Thyroid gland (tissue), 4 donors: Measurements from ENCODE around the gene HS6ST1.

ENCODE experiments used
- POLR2A ChIP-seq, 2 donors: fragments of 450-650 bp; IDR thresholded peaks; one replicate each; pipeline ENCODE4 v1.6.1; 2017; ENCODE audit warnings: antibody characterized with exemption in 2 of 2, mild to moderate bottlenecking in 2 of 2, moderate library complexity in 1 of 2
- TF ChIP-seq, protein P1 (sequence below), 6 experiments: fragments of 200-600 bp in 3 of 6; fragments of 450-650 bp in 3 of 6; sonication (generic) in 3 of 6; IDR thresholded peaks; one replicate each; pipeline ENCODE4 v1.5.1; 2016 to 2019; ENCODE audit warnings: antibody characterized with exemption in 6 of 6, mild to moderate bottlenecking in 2 of 6, inconsistent platforms in 1 of 6, moderate library complexity in 1 of 6

DNA sequence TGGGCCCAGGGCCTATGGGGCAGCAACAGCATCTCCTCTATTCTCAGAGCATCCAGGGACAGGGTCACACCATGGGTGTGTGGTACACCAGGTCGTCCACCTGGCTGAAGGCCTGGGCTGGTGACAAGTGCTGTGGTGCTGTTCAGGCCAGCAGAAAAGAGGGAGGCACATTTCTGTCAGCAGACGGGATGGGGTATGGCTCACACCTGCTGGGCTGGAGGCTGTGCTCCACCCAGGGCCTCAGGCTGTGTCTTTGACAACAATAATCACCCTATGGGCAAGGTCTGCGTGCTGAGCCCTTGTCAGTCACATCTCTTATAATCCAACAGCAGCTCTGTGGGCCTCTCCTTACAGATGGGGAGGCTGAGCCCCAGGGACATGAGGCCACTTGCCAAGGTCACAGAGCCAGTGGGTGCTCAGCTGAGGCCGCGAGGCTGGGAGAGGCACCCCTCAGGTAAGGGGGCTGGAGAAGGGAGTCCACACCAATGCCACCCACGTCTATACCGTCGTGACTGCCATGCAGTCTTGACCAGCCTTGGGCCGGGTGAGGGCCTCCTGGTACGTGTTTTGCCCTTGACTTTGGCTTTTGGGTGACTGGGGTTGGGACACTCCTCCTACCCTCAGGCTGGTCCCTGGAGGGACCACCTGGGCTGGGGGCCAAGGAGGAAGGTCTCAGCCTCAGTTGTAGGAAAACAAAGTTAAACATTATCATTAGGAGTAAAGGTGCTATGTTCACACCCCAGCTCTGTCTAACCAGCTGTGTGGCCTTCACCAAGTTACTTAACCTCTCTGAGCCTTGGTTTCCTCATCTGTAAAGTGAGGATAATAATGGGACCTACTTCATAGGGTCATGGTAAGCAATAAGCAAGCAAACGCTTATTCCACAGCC is 5.6 kb upstream of the HS6ST1 start:
- no peak for TF ChIP-seq POLR2A (IDR thresholded peaks at IDR 0.05)
- TF ChIP-seq, protein P1, sequence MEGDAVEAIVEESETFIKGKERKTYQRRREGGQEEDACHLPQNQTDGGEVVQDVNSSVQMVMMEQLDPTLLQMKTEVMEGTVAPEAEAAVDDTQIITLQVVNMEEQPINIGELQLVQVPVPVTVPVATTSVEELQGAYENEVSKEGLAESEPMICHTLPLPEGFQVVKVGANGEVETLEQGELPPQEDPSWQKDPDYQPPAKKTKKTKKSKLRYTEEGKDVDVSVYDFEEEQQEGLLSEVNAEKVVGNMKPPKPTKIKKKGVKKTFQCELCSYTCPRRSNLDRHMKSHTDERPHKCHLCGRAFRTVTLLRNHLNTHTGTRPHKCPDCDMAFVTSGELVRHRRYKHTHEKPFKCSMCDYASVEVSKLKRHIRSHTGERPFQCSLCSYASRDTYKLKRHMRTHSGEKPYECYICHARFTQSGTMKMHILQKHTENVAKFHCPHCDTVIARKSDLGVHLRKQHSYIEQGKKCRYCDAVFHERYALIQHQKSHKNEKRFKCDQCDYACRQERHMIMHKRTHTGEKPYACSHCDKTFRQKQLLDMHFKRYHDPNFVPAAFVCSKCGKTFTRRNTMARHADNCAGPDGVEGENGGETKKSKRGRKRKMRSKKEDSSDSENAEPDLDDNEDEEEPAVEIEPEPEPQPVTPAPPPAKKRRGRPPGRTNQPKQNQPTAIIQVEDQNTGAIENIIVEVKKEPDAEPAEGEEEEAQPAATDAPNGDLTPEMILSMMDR (IDR thresholded peaks at IDR 0.05) = no peak
